ENCODE measurements around the gene GET4.

DNA sequence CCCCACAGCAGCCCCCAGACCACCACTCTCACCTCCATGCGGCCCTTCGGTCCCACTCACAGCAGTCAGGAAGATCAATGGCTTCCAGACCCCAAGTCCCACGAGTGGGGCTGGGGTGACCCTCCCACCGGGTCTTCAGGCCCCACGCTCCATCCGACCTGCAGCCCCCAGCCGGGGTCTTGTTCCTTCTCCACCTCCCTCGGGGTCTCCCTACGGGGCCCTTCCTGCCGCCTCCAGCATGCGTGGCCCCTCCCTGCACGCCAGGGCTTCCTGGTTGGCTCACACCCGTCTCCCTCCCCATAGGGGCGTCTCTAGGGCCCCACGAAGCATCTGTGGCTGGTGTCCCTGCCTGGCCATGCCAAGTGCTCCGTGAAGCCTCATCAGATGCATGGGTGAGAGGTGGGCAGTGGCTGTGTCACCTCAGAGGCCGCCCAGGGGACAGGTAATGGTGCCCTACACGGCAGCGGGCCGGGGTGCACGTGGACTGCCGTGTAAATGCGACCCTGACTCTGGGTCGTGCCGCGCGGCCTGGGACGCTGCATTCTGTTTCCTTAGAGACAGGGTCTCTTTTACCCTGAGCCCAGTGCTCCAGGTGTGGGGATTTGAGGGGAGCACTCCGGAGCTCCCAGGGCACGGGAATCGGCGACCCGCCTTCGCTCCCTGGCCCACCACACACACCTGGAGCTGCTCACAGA is 58.3 kb downstream of the GET4 start:
- TF ChIP-seq, protein P1, sequence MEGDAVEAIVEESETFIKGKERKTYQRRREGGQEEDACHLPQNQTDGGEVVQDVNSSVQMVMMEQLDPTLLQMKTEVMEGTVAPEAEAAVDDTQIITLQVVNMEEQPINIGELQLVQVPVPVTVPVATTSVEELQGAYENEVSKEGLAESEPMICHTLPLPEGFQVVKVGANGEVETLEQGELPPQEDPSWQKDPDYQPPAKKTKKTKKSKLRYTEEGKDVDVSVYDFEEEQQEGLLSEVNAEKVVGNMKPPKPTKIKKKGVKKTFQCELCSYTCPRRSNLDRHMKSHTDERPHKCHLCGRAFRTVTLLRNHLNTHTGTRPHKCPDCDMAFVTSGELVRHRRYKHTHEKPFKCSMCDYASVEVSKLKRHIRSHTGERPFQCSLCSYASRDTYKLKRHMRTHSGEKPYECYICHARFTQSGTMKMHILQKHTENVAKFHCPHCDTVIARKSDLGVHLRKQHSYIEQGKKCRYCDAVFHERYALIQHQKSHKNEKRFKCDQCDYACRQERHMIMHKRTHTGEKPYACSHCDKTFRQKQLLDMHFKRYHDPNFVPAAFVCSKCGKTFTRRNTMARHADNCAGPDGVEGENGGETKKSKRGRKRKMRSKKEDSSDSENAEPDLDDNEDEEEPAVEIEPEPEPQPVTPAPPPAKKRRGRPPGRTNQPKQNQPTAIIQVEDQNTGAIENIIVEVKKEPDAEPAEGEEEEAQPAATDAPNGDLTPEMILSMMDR (IDR thresholded peaks at IDR 0.05; ENCODE audit: low read depth, low read length) = no peak
- no peak for TF ChIP-seq POLR2A (IDR thresholded peaks at IDR 0.05; ENCODE audit: extremely low read depth, insufficient read length)
- TF ChIP-seq, protein P2, sequence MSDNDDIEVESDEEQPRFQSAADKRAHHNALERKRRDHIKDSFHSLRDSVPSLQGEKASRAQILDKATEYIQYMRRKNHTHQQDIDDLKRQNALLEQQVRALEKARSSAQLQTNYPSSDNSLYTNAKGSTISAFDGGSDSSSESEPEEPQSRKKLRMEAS (IDR thresholded peaks at IDR 0.05; ENCODE audit: low read depth, low read length) = no peak
- no peak for TF ChIP-seq MYC (IDR thresholded peaks at IDR 0.05; ENCODE audit: low read depth, low read length)
